ENCODE results near the gene ZNF37A.
"Not testable (repeated sequence)": the region's sequence is repeated elsewhere in the genome, so short reads cannot be mapped to it uniquely, and the experiment has no call there.

Gene ZNF37A

GRCh38 chr10:38094158-38094926, at the start of gene ZNF37A:
ZNF37A (plus strand) TSS chr10:38094337; CDS start chr10:38096618, 2,281 bp downstream.
- DNase-seq (ENCODE audit: low read depth) = peak; percentile 84

- DNase-seq (ENCODE audit: low read depth) = no peak
Measured at GRCh38 chr10:38045129-38045528, 49.0 kb upstream of the ZNF37A start.

- DNase-seq (ENCODE audit: low read depth) = no peak
Measured at GRCh38 chr10:38047666-38048065, 46.5 kb upstream of the ZNF37A start.

- no peak for DNase-seq (ENCODE audit: low read depth)
Measured at GRCh38 chr10:38050212-38050611, 43.9 kb upstream of the ZNF37A start.

GRCh38 chr10:38054361-38054797, 39.8 kb upstream of the ZNF37A start:
- no peak for DNase-seq (ENCODE audit: low read depth)

- not testable (repeated sequence) for DNase-seq (ENCODE audit: low read depth)
Measured at GRCh38 chr10:38055274-38055894, 38.8 kb upstream of the ZNF37A start.

GRCh38 chr10:38069663-38070062, 24.5 kb upstream of the ZNF37A start:
- not testable (repeated sequence) for DNase-seq (ENCODE audit: low read depth)

GRCh38 chr10:38070501-38070900, 23.6 kb upstream of the ZNF37A start:
- no peak for DNase-seq (ENCODE audit: low read depth)

- DNase-seq (ENCODE audit: low read depth) = no peak
Measured at GRCh38 chr10:38072552-38072951, 21.6 kb upstream of the ZNF37A start.

GRCh38 chr10:38076687-38077086, 17.4 kb upstream of the ZNF37A start:
- DNase-seq (ENCODE audit: low read depth) = no peak

GRCh38 chr10:38093318-38093717, 819 bp upstream of the ZNF37A start:
- not testable (repeated sequence) for DNase-seq (ENCODE audit: low read depth)

- DNase-seq (ENCODE audit: low read depth) = no peak
Measured at GRCh38 chr10:38093816-38094157, 350 bp upstream of the ZNF37A start.

GRCh38 chr10:38094927-38095574, 914 bp downstream of the ZNF37A start:
- DNase-seq (ENCODE audit: low read depth) = no peak

- DNase-seq (ENCODE audit: low read depth) = no peak
Measured at GRCh38 chr10:38102880-38103279, 8.7 kb downstream of the ZNF37A start.

GRCh38 chr10:38103756-38104155, 9.6 kb downstream of the ZNF37A start:
- DNase-seq (ENCODE audit: low read depth) = no peak

- DNase-seq (ENCODE audit: low read depth) = no peak
Measured at GRCh38 chr10:38112159-38112558, 18.0 kb downstream of the ZNF37A start.

- DNase-seq (ENCODE audit: low read depth) = no peak
Measured at GRCh38 chr10:38118072-38118807, 24.1 kb downstream of the ZNF37A start.

- DNase-seq (ENCODE audit: low read depth) = no peak
Measured at GRCh38 chr10:38119038-38119437, 24.9 kb downstream of the ZNF37A start.

- DNase-seq (ENCODE audit: low read depth) = no peak
Measured at GRCh38 chr10:38127812-38128211, 33.7 kb downstream of the ZNF37A start.

- no peak for DNase-seq (ENCODE audit: low read depth)
Measured at GRCh38 chr10:38143587-38143986, 49.5 kb downstream of the ZNF37A start.

GRCh38 chr10:38146579-38147333, 52.6 kb downstream of the ZNF37A start:
- no peak for DNase-seq (ENCODE audit: low read depth)

GRCh38 chr10:38147686-38148085, 53.5 kb downstream of the ZNF37A start:
- DNase-seq (ENCODE audit: low read depth) = no peak

Measured in stimulated activated CD8-positive, alpha-beta memory T cell treated with anti-CD3 and anti-CD28 coated beads, Interleukin-12 subunit alpha, Interleukin-12 subunit beta, amount 100 ng/mL, for 1 hour (primary cell).